ENCODE measurements around the gene G6PC2. TPM values are rescaled to one million over a fixed set of nuclear protein-coding genes. Genes with fewer than 3 reads are reported as not detected.

G6PC2 gene
- total and polyA plus RNA-seq, 2 donors (not counting 1 experiment from before 2014, with no cell fraction given): not detected

DNA sequence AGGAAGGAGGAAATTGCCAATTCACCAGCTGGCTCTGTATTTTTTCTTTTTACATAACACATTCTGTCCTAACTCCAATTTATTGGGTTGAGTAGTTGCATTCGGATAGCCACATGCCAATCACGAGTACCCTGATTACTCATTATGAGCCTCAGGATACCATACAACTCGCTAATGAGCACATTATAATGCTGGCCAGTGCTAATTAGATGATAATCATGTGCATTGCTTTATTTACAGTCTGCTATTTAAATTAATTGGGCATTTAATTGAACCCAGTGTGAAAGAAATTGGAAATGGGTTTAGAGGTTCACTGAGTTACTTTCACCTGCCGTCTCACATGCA is 15.2 kb downstream of the G6PC2 start:
- peaks cover 18% of the 10 kb centered on the region for H3K27me3 Mint-ChIP-seq
- Histone ChIP-seq H3K79me2 (ENCODE audit: control insufficient read depth, insufficient read depth, low read length) (no peaks in the 10 kb centered on the region), H3K9me3 (ENCODE audit: control extremely low read depth in 1 of 3, control insufficient read depth in 2 of 3, insufficient read depth in 1 of 3, low read length in 2 of 3) (peaks cover 0 to 1% (median 0%) of the 10 kb centered on the region in 3 donors), H3K27me3 (replicated peaks in 1 of 4; ENCODE audit: control extremely low read depth in 1 of 4, control insufficient read depth in 3 of 4, insufficient read depth in 4 of 4, low read length in 3 of 4) (peaks cover 0 to 3% (median 2%) of the 10 kb centered on the region in 4 experiments), H3K4me3 (ENCODE audit: control extremely low read depth in 1 of 5, extremely low read depth in 1 of 5, insufficient read depth in 1 of 5, low read depth in 2 of 5, low read length in 4 of 5) (no peak overlapping the region), H3K27ac (ENCODE audit: low read length in 2 of 2) (no peak overlapping the region), H3K4me2 (replicated peaks; ENCODE audit: low read depth, low read length, poor library complexity, severe bottlenecking) (no peak overlapping the region), H3K4me1 (ENCODE audit: control insufficient read depth in 2 of 2, insufficient read depth in 2 of 2, low read length in 2 of 2) (peaks cover 0 to 7% of the 10 kb centered on the region in 2 donors), H2AFZ (ENCODE audit: insufficient read depth, low read depth, low read length, poor library complexity, severe bottlenecking) (no peak overlapping the region), H4K20me1 (ENCODE audit: control insufficient read depth, insufficient read depth, low read length, poor library complexity, severe bottlenecking) (no peaks in the 10 kb centered on the region), H3K36me3 (replicated peaks in 1 of 2; ENCODE audit: control extremely low read depth in 1 of 2, control insufficient read depth in 1 of 2, extremely low read depth in 1 of 2, insufficient read depth in 2 of 2, low read length in 1 of 2) (no peaks in the 10 kb centered on the region), H3K9ac (ENCODE audit: low read length) (no peak overlapping the region)
- no peak for DNase-seq
- intact Hi-C loops (cut with micrococcal nuclease): no loop called here
- H3K9me3 Mint-ChIP-seq (ENCODE audit: insufficient read depth): no peaks in the 10 kb centered on the region
- ATAC-seq (ENCODE audit: low read depth): no peak
- H3K4me3 Mint-ChIP-seq: no peak overlapping the region
- peaks cover 4% of the 10 kb centered on the region for H3K4me1 Mint-ChIP-seq
- CTCF ChIA-PET: no interaction called here
- TF ChIP-seq EZH2 (IDR thresholded peaks at IDR 0.05; ENCODE audit: borderline replicate concordance, insufficient read depth, low read depth, low read length, poor library complexity, severe bottlenecking): no peak
- TF ChIP-seq, protein P1, sequence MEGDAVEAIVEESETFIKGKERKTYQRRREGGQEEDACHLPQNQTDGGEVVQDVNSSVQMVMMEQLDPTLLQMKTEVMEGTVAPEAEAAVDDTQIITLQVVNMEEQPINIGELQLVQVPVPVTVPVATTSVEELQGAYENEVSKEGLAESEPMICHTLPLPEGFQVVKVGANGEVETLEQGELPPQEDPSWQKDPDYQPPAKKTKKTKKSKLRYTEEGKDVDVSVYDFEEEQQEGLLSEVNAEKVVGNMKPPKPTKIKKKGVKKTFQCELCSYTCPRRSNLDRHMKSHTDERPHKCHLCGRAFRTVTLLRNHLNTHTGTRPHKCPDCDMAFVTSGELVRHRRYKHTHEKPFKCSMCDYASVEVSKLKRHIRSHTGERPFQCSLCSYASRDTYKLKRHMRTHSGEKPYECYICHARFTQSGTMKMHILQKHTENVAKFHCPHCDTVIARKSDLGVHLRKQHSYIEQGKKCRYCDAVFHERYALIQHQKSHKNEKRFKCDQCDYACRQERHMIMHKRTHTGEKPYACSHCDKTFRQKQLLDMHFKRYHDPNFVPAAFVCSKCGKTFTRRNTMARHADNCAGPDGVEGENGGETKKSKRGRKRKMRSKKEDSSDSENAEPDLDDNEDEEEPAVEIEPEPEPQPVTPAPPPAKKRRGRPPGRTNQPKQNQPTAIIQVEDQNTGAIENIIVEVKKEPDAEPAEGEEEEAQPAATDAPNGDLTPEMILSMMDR (IDR thresholded peaks at IDR 0.05): no peak
- POLR2A ChIA-PET: no interaction called here
- no peak overlapping the region for H3K27ac Mint-ChIP-seq
- WGBS (ENCODE audit: insufficient coverage): no CpG with 5 or more reads among the region's 4 CpGs

DNA sequence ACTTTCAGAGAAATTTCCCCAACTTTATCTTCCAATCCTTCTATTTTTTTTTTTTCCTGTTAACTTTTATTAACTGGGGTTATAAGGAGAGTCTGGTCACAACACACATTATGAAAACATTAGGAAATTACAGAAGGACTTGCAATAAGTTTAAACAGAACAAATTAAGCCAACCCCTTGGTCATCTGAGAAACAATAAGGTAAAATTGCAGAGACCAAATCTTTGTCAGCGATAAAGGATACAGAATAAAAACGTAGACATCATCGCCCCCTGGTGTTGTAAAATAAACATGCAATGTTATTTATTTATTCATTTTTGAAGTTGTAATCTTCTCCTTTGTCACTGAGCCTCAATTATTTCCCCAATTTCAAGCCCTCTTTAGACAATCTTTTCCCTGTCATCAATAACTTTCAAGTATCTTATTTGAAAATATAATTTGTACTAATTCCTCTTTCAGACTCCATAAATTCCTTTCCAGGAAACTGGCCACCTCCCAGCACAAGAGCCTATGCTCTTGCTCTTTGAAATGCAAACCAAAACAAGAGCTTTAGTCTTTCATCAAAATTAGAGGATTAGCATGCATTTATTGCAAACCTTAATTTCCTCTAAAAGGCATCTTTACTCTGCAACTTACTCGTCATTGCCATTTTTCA is 19.5 kb downstream of the G6PC2 start:
- H3K79me2 ChIP-seq (ENCODE audit: control insufficient read depth, insufficient read depth, low read length): no peaks in the 10 kb centered on the region
- peaks cover 0 to 1% (median 0%) of the 10 kb centered on the region in 3 donors for H3K9me3 ChIP-seq (ENCODE audit: control extremely low read depth in 1 of 3, control insufficient read depth in 2 of 3, insufficient read depth in 1 of 3, low read length in 2 of 3)
- intact Hi-C loops (cut with micrococcal nuclease): loop anchor here (1.0 to 5.0 kb wide), 2 partner anchors 574 to 783 kb away; no protein-coding TSS in a partner anchor
- TF ChIP-seq, protein P1 (IDR thresholded peaks at IDR 0.05): peak; percentile 86
- no peak for TF ChIP-seq EZH2 (IDR thresholded peaks at IDR 0.05; ENCODE audit: borderline replicate concordance, insufficient read depth, low read depth, low read length, poor library complexity, severe bottlenecking)
- no peaks in the 10 kb centered on the region for H3K4me1 ChIP-seq (ENCODE audit: control insufficient read depth in 2 of 2, insufficient read depth in 2 of 2, low read length in 2 of 2)
- ChIA-PET CTCF (interaction anchor here (0.7 to 5.1 kb wide), 11 partner anchors 8 to 1322 kb away, joined by 3 to 31 read pairs (median 3); no protein-coding TSS in a partner anchor), POLR2A (no interaction called here)
- H3K4me2 ChIP-seq (replicated peaks; ENCODE audit: low read depth, low read length, poor library complexity, severe bottlenecking): no peak overlapping the region
- peak; percentile 47 for DNase-seq
- H3K27me3 Mint-ChIP-seq: peaks cover 16% of the 10 kb centered on the region
- no peak overlapping the region for H3K4me3 Mint-ChIP-seq
- H3K4me3 ChIP-seq (ENCODE audit: control extremely low read depth in 1 of 5, extremely low read depth in 1 of 5, insufficient read depth in 1 of 5, low read depth in 2 of 5, low read length in 4 of 5): no peak overlapping the region
- ATAC-seq (ENCODE audit: low read depth): no peak
- 90% methylated on average over 1 of the region's 4 CpGs for WGBS (ENCODE audit: insufficient coverage)
- no peaks in the 10 kb centered on the region for H3K27me3 ChIP-seq (replicated peaks in 1 of 4; ENCODE audit: control extremely low read depth in 1 of 4, control insufficient read depth in 3 of 4, insufficient read depth in 4 of 4, low read length in 3 of 4)
- no peak overlapping the region for H3K27ac Mint-ChIP-seq
- H3K27ac ChIP-seq (ENCODE audit: low read length in 2 of 2): no peak overlapping the region
- no peak overlapping the region for H2AFZ ChIP-seq (ENCODE audit: insufficient read depth, low read depth, low read length, poor library complexity, severe bottlenecking)
- no peaks in the 10 kb centered on the region for H3K4me1 Mint-ChIP-seq
- no peak overlapping the region for H3K9ac ChIP-seq (ENCODE audit: low read length)
- no peaks in the 10 kb centered on the region for H3K36me3 ChIP-seq (replicated peaks in 1 of 2; ENCODE audit: control extremely low read depth in 1 of 2, control insufficient read depth in 1 of 2, extremely low read depth in 1 of 2, insufficient read depth in 2 of 2, low read length in 1 of 2)
- H3K9me3 Mint-ChIP-seq (ENCODE audit: insufficient read depth): no peaks in the 10 kb centered on the region
- no peaks in the 10 kb centered on the region for H4K20me1 ChIP-seq (ENCODE audit: control insufficient read depth, insufficient read depth, low read length, poor library complexity, severe bottlenecking)
